Measurements from ENCODE around the gene UGT1A6.
"Not testable (repeated sequence)": the region's sequence is repeated elsewhere in the genome, so short reads cannot be mapped to it uniquely, and the experiment has no call there.

The UGT1A6 gene

DNA sequence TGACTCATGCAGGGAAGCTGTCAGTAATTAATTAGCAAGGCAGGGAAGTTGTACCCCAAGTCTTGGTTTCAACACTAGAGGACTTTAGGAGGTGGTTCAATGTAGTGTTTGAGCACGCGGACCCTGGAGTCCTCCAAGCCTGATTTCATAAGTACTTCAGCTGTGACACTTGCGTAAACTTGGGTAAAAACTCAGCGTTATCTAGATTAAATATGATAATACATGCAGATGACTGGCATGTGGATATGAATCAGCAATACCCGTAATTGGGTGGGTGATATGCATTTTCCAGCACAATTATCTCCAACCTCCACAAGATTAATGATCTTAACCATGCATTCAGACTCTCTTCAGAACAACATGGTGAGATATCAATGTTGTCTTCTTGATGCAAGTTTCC lies 5.8 kb upstream of the UGT1A6 start:
- no peak for DNase-seq (ENCODE audit: low spot score)

DNA sequence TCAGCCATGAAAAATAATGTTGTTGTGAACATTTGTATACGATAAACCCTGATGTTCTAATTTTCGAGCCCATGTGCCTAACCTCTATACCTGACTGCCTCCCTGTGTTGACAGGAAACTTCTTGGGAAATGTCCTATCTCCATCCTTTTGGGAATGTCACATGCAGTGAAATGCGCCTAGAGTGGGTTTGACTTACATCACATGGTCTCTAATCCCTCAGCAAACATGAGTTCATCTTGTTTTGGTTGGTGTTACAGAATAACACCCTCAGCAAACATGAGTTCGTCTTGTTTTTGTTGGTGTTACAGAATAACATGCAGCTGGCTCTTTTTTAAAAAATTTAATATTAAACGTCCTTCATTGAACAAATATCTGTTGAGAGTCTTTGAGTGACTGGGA lies 4.3 kb upstream of the UGT1A6 start:
- no peak for DNase-seq (ENCODE audit: low spot score)

DNA sequence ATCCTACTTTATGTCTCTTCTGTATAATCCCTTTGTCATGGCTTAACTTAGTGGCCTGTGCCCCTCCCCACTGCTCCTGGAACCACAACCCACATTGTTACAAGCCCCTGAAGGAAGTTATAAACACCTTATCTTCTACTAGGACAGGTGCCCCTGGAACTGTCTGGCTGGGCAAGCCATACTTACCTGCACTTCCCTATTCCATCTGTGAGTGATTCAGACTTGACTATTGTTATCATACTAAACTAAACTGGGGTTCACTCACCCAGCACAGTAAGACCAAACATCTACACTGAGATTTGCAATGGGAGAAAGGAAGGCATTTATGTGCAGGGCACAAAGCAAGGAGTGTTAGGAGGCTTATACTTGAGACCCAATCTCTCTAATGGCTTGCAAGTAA lies 3.7 kb upstream of the UGT1A6 start:
- DNase-seq (ENCODE audit: low spot score) = no peak

DNA sequence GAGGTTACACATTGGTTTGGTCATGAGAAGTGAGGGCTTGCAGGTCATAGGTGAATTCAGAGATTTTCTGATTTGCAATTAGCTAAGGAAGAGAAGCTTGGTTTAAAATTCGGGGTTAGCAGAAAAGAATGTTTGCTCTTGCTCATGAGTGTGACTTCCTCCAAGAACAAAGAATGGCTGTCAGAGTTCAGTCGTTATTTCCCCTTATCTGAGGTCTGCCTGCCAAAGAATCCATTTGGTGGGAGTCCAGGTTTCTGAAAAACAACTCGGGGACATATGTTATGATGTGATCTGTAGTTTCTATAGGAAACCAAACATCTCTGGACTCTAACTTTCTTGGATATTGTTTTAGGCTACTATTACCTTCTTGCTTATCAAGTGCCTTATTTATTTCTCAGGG lies 3.2 kb upstream of the UGT1A6 start:
- DNase-seq (ENCODE audit: low spot score) = no peak

DNA sequence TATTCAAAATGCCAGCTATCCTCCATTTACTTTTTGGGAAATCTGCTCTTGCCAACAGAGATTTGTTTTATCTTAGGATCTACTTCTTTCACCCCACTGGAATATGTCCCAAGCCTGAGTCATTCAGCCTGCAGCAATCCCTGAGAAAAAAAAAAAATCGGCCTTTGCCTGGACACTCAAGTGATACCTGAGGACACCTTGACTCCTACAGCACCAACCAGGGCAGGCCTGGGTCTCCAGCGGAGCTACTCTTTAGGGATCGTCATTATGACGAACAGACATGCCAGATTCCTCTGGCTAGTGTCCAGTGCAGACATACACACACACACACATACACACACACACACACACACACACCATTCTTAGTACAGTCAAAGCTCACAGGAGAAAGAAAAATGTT lies 2.2 kb upstream of the UGT1A6 start:
- no peak for DNase-seq (ENCODE audit: low spot score)

DNA sequence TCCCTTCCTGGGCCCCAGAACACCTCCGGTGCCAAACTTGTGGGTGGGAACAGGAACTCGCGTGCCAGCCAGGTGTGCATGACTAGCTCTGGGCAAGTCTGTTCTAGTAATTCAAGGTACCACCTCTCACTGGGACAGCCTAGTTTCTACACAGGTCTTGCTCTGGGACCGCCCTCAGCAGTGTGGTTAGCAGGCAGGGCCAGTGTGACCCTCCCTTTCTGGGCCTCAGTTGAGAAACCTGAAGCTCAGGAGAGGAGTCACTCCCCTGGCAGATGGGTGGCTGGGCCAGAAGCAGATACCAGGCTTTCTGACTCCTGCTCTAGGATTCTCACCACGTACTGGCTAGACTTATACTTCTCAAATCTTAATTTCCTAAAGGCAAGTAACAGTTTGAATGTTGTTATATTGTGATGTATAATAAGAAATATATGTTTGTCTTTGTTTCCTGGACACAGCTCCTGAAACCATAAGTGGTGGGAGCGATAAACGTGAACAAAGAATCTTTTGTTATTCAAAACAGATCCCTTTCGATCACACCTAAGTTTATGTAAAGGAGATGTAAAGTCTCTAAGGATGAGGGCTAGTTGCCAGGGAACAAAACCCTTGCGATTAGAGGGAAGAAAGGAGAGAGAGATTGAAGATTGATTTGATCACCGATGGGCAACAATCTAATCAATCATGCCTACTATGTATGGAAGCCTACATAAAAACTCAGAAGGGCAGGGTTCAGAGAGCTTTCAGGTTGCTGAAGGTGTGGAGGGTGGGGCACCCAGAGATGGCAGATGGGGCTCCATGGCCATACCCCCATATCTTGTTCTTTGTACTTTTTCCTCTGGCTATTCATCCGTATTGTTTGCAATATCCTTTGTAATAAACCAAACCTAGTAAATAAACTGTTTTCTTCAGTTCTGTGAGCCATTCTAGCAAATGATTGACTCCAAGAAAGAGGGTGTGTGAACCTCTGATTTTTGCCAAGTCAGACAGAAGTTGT lies 952 bp upstream of the UGT1A6 start:
- DNase-seq (ENCODE audit: low spot score) = no peak

DNA sequence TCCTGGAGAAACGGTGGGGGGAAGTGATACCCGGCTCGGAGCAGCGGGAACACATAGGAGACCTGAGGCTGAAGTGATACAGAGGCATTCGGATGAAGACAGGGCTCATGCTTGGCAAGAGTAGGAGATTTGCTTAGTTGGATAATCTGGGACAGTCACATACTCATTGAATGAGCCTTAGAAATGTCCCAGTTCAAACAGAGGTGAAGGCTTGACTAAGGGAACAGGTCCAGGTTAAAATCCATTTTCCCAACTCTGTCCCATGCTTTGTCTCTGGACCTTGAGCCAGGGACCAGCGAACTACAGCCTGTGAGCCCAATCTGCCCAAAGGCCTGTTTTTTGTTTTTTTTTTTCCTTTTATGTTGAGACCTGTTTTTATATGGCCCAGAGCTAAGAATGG lies 1.3 kb downstream of the UGT1A6 start:
- DNase-seq (ENCODE audit: low spot score) = no peak

DNA sequence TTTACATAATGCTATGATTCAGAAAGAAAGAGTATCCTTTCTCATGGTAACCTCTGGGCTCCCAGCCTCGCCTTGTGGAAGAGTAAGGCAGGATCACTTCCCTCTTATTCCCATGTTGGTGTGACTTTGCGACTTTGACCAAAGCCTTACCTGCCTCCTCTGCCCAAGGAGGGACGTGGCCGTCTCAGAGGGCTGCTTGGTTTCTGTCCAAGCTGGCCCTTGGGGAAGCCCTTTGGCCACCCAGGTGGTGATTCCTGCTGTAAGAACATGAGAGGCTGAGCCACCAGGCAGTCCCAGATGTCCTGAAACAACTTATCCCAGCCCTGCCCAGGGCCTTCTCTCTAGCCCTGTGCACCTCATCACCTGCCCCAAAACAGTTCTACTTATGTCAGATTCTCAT lies 6.0 kb downstream of the UGT1A6 start:
- no peak for DNase-seq (ENCODE audit: low spot score)

DNA sequence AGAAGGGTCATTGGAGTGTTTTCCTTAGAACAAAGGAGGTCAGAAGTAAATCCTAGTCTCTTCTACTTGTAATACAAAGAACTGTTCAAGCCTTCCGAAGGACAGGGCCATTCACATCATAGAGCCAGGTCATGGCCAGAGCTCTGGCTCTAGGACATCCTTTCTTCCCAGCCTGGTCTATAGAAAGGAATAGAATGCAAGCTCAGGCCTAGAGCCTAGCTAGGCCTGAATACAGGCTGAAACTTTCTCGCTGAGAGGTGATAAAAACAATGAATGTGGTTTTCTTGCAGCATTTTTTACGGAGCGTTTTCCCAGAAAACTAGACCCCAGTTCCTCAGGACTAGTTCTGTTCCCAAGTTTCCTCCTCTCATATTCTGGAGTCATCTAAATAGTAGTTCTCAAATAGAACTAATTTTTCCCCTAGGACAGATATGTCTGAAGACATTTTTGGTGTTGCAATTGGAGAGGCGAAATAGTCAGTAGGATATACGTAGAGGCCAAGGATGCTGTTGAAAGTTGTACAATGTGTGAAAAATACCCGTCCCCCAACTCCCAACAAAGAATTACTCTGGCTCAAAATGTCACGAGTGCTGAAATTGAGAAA lies 6.8 kb downstream of the UGT1A6 start:
- DNase-seq (ENCODE audit: low spot score) = no peak

DNA sequence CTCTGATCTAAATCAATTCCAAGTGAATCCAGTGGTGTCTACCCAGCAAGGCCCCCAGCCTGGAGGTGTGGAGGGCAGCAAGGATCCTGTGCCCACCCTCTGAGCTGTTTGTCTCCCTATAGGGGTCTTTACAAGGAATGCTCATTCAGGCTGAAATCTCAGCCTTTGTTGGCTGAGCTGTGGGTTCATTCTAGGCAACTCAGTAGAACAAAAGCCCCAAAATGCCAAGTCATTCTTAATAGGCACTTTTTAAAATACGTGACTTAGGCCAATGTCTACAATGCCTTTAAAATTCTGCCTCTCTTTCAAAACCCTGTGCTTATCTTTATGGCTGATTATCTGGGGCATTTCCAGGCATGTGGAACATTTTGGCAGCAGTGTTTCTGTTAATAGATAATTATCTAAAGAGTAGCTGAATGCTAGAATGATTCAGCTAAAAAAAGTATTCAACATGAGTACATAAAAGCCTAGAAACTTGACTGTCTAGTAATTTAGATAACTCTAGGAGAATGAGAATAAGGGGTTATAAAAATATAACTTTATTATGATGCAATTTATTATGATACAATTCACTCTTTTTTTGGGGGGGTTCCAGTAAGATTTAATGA lies 7.4 kb downstream of the UGT1A6 start:
- no peak for DNase-seq (ENCODE audit: low spot score)

DNA sequence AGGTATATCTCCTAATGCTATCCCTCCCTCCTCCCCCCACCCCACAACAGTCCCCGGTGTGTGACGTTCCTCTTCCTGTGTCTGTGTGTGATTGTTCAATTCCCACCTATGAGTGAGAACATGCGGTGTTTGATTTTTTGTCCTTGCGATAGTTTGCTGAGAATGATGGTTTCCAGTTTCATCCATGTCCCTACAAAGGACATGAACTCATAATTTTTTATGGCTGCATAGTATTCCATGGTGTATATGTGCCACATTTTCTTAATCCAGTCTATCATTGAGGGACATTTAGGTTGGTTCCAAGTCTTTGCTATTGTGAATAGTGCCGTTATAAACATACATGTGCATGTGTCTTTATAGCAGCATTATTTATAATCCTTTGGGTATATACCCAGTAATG lies 8.2 kb downstream of the UGT1A6 start:
- not testable (repeated sequence) for DNase-seq (ENCODE audit: low spot score)

DNA sequence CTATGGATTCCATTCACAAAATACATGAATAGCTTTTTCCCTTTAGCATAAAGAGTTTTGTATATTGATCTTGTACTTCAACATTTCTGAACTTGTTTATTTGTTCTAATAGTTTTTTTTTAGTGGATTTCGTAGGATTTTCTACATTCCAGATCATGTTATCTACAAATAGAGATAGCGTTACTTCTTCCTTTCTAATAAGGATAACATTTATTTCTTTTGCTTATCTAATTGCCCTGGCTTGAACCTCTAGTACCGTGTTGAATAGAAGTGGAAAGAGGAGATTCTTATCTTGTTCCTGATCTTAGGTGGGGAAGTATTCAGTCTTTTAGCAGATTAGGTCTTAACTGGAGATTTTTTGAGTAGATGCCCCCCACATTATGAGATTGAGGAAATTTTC lies 9.5 kb downstream of the UGT1A6 start:
- DNase-seq (ENCODE audit: low spot score) = no peak

DNA sequence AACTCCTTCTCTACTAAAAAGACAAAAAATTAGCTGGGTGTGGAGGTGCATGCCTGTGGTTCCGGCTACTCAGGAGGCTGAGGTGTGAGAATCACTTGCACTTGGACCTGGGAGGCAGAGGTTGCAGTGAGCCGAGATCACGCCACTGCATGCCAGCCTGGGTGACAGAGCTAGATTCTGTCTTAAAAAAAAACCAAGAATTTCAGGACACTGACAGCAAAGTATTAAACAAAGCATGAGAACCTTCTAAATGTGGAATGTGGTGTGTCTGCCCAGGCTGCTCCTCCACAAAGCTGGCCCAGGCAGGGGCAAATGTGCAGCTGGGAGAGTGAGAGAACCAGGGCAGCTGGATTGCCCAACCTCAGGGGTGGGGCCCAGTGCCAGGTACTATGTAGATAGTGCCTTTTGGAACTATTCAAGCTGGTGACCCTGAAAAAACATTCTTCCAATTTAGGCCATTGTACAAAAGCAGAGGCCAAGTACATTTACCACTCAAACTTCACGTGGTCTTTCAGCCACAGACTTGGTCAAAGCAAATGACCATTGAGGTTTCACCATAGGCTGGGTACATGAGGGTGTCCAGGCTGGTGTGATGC lies 13.3 kb downstream of the UGT1A6 start:
- no peak for DNase-seq (ENCODE audit: low spot score)

DNA sequence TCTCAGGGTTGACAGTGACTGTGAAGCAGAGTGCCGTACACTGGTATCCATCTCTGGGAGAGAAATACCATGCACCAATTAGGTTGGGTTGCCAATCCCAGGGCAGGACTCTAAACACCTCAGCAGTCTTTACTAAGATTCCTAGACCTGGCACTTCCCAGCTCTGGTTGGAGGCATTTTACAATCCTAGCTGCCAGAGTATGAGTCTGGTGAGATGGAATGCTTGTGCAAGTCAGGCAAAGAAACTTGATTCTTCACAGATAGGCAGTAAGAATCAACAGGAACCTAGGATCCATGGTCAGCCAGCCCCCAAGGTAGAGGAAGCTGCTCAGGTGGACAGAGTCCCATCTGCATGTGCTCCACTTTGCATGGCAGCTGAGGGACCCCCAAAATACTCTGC lies 14.0 kb downstream of the UGT1A6 start:
- DNase-seq (ENCODE audit: low spot score) = no peak

DNA sequence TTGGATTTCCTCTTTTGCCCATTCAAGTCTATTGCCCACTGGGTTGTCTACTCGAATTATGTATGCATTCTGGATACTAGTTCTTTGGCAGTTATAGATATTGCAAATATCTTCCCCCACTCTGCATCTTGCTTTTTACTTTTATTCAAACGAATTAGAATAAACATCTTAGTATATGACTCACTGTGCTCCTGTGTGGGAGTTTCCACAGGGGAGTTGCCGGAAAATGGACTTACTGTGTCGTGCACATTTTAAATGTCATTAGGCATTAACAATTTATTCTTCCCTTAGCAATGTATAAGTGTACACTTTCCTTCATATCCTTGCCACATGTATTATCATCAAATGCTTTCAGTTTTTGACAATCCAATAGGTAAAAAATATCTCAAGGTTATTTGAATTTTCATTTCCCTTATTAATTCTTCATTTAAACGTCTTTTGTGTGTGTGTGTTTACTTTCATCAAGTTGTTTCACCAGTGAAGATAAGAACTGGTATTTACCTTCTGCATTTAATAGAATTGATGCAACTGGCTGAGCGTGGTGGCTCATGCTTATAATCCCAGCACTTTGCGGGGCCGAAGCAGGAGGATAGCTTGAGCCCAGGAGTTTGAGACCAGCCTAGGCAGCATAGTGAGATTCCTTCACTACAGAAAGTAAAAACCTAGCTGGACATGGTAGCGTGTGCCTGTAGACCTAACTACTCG lies 15.4 kb downstream of the UGT1A6 start:
- DNase-seq (ENCODE audit: low spot score) = no peak

DNA sequence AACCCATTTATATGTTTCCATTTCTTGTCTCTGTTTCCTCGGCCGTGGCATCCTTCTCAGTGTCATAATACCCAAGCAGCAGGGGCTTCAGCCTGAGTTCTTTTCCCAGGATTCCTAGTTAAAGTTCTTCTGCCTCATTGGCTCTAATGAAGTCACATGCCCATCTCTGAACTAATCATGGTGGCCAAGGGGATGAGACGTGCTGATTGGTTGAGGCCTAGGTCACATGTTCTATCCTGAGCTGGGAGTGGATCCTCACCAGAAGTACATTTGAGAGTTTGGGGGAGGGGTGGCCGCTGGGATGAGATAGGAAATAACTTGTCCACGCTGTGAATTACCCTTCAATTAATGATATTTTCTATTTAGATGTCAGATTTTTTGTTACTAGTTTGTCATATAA lies 16.3 kb downstream of the UGT1A6 start:
- DNase-seq (ENCODE audit: low spot score) = no peak

DNA sequence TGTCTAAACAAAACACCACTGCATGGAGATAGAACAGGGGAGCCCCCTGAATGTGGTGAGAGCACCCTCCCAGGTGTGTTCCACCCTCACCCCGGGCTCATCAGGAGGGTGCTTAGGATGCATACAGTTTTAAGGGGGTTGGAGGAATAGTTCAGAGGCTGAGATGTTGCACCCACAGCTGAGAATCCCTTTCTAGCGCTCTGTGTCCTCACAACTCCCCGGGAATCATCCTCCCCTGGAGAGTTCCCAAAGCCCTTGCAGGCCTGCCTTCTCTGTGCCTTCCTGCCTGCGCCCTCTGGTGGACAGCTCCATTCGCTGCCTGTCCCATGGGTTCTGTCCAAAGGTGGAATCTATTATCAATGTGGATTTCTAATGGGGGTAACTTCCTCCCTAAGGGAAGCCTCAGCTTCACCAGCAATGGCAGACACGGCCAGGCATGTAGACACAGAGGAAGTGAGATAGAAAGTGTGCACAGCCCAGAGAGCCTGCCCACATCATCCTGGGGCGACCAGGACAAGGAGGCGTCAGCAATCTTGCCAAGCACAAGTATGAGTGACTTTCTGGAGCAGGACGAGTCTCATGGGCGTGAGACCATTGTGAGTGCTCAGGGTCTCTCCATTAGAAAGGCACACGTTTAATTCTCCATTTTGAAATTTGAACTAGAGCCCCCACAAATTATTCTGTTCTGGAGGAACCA lies 18.8 kb downstream of the UGT1A6 start:
- peak; percentile 80 for DNase-seq (ENCODE audit: low spot score)

DNA sequence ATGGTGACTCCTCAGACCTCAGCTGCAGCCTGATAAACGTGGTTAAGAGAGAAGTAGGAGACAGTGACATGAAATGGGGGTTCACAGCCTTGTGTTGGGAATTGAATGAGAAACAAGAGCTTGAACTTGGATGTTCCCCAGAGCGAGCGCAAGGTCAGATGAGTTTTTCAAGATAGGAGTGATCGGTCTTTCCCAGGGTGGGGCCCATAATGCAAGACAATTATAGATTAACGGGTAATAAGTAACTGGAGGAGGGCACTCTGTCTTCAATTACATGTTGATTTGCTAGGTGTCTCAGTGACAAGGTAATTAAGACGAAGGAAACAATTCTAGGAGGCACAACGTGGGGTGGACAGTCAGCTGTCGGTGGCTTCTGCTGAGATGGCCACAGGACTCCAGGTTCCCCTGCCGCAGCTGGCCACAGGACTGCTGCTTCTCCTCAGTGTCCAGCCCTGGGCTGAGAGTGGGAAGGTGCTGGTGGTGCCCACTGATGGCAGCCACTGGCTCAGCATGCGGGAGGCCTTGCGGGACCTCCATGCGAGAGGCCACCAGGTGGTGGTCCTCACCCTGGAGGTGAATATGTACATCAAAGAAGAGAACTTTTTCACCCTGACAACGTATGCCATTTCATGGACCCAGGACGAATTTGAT lies 20.0 kb downstream of the UGT1A6 start, which contains the start of gene UGT1A5:
UGT1A5 (plus strand) TSS at position 297 of the 651 bp plus-strand sequence; CDS start at position 382, 85 bp downstream.
- no peak for DNase-seq (ENCODE audit: low spot score)

DNA sequence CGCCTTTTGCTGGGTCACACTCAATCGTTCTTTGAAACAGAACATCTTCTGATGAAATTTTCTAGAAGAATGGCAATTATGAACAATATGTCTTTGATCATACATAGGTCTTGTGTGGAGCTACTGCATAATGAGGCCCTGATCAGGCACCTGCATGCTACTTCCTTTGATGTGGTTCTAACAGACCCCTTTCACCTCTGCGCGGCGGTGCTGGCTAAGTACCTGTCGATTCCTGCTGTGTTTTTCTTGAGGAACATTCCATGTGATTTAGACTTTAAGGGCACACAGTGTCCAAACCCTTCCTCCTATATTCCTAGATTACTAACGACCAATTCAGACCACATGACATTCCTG lies 20.5 kb downstream of the UGT1A6 start:
- no peak for DNase-seq (ENCODE audit: low spot score)

DNA sequence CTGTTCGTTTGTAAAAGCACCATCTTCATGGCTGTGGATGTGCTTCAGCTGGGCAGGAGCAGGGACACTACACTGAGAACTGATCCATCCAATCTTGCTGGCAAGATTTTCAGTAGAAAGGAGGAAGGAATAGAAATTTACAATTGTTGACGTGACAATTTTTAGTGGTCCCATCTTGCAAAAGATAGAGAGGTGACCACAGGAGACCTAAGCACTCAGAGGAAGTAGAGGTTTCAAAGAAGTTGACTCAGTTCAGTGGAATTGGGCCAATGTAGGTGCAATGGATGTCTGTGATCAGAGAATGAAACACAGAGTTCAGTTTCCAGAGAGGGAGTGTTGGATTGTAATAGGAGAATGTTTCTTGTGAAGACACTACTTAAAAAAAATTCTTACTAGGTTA lies 21.4 kb downstream of the UGT1A6 start:
- DNase-seq (ENCODE audit: low spot score) = no peak

DNA sequence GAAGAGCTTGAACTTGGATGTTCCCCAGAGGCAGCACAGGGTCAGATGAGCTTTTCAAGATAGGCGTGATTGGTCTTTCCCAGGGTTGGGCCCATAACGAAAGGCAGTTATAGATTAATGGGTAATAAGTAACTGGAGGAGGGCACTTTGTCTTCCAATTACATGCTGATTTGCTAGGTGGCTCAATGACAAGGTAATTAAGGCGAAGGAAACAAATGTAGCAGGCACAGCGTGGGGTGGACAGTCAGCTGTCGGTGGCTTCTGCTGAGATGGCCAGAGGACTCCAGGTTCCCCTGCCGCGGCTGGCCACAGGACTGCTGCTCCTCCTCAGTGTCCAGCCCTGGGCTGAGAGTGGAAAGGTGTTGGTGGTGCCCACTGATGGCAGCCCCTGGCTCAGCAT lies 25.9 kb downstream of the UGT1A6 start, which contains the start of gene UGT1A4:
UGT1A4 (plus strand) TSS at position 185 of the 400 bp plus-strand sequence; CDS start at position 270, 85 bp downstream.
- DNase-seq (ENCODE audit: low spot score) = no peak

All from iPS-NIHi11 (cell line).